Ishikawa (cell line): ENCODE measurements around the gene ATG16L2.

Source experiments
- CEBPB ChIP-seq: IDR thresholded peaks from 2 replicates; pipeline ENCODE4 v1.6.1; 2012
- CREB1 ChIP-seq: IDR thresholded peaks from 2 replicates; pipeline ENCODE4 v1.6.1; 2012; ENCODE audit warnings: low read depth
- EGR1 ChIP-seq: IDR thresholded peaks from 2 replicates; pipeline ENCODE4 v1.6.1; 2012
- EP300 ChIP-seq: IDR thresholded peaks from 2 replicates; pipeline ENCODE4 v1.6.1; 2012; ENCODE audit warnings: borderline replicate concordance
- FOXM1 ChIP-seq: IDR thresholded peaks from 2 replicates; pipeline ENCODE4 v1.6.1; 2012; ENCODE audit warnings: low read depth, borderline replicate concordance
- NFIC ChIP-seq: IDR thresholded peaks from 2 replicates; pipeline ENCODE4 v1.6.1; 2012
- RAD21 ChIP-seq: IDR thresholded peaks from 2 replicates; pipeline ENCODE4 v1.6.1; 2012; ENCODE audit warnings: low read depth
- TAF1 ChIP-seq: IDR thresholded peaks from 2 replicates; pipeline ENCODE4 v1.6.1; 2012; ENCODE audit warnings: low read depth, mild to moderate bottlenecking
- TCF12 ChIP-seq: IDR thresholded peaks from 2 replicates; pipeline ENCODE4 v1.6.1; 2012; ENCODE audit warnings: low read depth
- TEAD4 ChIP-seq: IDR thresholded peaks from 2 replicates; pipeline ENCODE4 v1.6.1; 2012
- YY1 ChIP-seq: IDR thresholded peaks from 2 replicates; pipeline ENCODE4 v1.6.1; 2012; ENCODE audit warnings: low read depth
- ZBTB7A ChIP-seq: IDR thresholded peaks from 2 replicates; pipeline ENCODE4 v1.6.1; 2012; ENCODE audit warnings: low read depth
- TF ChIP-seq, protein P1 (sequence below): IDR thresholded peaks from 2 replicates; pipeline ENCODE4 v1.6.1; 2012; ENCODE audit warnings: low read depth, mild to moderate bottlenecking
- TF ChIP-seq, protein P2 (sequence below): IDR thresholded peaks from 2 replicates; pipeline ENCODE4 v1.6.1; 2012
- TF ChIP-seq, protein P3 (sequence below): IDR thresholded peaks from 2 replicates; pipeline ENCODE4 v1.6.1; 2012

ATG16L2 gene

DNA sequence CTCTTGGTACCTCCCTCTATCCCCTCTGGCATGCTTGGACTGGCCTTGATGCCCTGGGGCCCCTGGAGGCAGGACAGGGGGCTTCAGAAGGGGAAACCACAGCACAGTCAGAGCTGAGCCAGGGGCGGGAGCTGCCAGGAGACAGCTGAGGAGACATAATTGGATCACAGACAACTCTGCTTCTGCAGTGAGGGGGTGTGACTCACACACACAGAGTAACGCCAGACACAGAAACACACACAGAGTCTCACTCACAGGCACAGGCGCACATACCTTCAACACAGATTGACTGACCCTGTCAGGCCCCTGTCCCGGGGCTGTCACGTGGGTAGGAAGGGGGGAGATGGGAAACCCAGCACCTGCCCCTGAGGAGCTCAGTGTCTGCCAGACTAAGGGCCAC is 40.9 kb upstream of the ATG16L2 start:
- TF ChIP-seq CREB1 (no peak), EP300 (no peak), CEBPB (no peak), FOXM1 (no peak), ZBTB7A (no peak), TAF1 (no peak), EGR1 (no peak), YY1 (no peak), TCF12 (no peak), TEAD4 (no peak), RAD21 (no peak), NFIC (no peak)
- TF ChIP-seq, protein P1, sequence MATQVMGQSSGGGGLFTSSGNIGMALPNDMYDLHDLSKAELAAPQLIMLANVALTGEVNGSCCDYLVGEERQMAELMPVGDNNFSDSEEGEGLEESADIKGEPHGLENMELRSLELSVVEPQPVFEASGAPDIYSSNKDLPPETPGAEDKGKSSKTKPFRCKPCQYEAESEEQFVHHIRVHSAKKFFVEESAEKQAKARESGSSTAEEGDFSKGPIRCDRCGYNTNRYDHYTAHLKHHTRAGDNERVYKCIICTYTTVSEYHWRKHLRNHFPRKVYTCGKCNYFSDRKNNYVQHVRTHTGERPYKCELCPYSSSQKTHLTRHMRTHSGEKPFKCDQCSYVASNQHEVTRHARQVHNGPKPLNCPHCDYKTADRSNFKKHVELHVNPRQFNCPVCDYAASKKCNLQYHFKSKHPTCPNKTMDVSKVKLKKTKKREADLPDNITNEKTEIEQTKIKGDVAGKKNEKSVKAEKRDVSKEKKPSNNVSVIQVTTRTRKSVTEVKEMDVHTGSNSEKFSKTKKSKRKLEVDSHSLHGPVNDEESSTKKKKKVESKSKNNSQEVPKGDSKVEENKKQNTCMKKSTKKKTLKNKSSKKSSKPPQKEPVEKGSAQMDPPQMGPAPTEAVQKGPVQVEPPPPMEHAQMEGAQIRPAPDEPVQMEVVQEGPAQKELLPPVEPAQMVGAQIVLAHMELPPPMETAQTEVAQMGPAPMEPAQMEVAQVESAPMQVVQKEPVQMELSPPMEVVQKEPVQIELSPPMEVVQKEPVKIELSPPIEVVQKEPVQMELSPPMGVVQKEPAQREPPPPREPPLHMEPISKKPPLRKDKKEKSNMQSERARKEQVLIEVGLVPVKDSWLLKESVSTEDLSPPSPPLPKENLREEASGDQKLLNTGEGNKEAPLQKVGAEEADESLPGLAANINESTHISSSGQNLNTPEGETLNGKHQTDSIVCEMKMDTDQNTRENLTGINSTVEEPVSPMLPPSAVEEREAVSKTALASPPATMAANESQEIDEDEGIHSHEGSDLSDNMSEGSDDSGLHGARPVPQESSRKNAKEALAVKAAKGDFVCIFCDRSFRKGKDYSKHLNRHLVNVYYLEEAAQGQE: no peak
- TF ChIP-seq, protein P2, sequence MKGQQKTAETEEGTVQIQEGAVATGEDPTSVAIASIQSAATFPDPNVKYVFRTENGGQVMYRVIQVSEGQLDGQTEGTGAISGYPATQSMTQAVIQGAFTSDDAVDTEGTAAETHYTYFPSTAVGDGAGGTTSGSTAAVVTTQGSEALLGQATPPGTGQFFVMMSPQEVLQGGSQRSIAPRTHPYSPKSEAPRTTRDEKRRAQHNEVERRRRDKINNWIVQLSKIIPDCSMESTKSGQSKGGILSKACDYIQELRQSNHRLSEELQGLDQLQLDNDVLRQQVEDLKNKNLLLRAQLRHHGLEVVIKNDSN: no peak
- TF ChIP-seq, protein P3, sequence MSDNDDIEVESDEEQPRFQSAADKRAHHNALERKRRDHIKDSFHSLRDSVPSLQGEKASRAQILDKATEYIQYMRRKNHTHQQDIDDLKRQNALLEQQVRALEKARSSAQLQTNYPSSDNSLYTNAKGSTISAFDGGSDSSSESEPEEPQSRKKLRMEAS: no peak

DNA sequence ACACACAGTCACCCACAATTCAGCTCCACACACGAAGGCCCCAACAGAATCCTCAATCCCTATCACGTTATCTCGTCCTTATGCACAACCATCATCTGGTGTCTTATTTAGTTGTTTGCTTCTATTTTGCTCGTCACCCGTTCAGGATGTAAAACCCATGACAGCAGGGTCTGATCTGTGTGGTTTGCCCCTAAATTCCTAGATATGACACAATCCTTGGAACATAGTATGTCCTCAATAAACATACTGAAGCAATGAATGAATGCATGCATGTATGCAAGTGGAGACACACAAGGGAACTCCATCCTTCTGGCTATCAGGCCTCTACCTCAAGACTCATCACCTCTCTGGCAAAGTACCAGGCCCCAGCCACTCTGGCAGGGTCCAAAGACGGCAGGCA is 40.5 kb upstream of the ATG16L2 start:
- TF ChIP-seq CREB1 (no peak), ZBTB7A (no peak), TCF12 (no peak), CEBPB (no peak), RAD21 (no peak), EGR1 (no peak), YY1 (no peak), FOXM1 (no peak), NFIC (no peak), EP300 (no peak), TAF1 (no peak), TEAD4 (no peak)
- TF ChIP-seq, protein P3: no peak
- TF ChIP-seq, protein P2: no peak
- TF ChIP-seq, protein P1: no peak

DNA sequence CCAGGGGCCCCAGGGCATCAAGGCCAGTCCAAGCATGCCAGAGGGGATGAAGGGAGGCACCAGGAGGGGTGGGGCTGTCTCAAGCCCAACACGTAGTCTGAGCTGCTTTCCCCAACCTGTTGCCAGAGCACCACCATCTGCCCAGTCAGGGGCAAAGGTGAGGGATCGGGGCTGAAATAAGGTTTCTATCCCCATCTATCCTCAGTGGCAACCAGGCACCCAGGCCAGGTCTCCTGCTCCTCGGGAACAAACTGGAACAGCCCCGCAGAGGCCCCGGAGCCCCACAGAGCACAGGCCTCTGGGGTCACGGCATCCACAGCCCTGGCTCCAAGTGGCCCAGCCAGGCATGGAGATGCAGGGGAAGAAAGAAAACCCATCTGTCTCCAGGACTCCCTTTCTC is 39.7 kb upstream of the ATG16L2 start:
- TF ChIP-seq FOXM1: no peak
- TF ChIP-seq TEAD4: no peak
- TF ChIP-seq TAF1: no peak
- no peak for TF ChIP-seq CREB1
- TF ChIP-seq, protein P1: no peak
- TF ChIP-seq EP300: no peak
- TF ChIP-seq, protein P2: no peak
- TF ChIP-seq, protein P3: no peak
- TF ChIP-seq YY1: no peak
- no peak for TF ChIP-seq RAD21
- TF ChIP-seq NFIC: no peak
- no peak for TF ChIP-seq TCF12
- no peak for TF ChIP-seq EGR1
- no peak for TF ChIP-seq CEBPB
- no peak for TF ChIP-seq ZBTB7A
